ENCODE measurements around the gene KRT86. TPM values are rescaled to one million over a fixed set of nuclear protein-coding genes. Genes with fewer than 3 reads are reported as not detected.
A peak's percentile ranks its signal among the peaks of the same experiment; 100 is the strongest.

KRT86 gene
- total RNA-seq, 1 donor from 2014 or later = not detected

GRCh38 chr12:52232203-52232673 is 42.2 kb upstream of the KRT86 start:
- peak overlapping the region; percentile 90 for H2AFZ ChIP-seq (replicated peaks)
- peaks cover 6% of the 10 kb centered on the region for H3F3A ChIP-seq (ENCODE audit: low read depth)
- H3K4me1 ChIP-seq = peaks cover 12% of the 10 kb centered on the region
- TF ChIP-seq, protein P1, sequence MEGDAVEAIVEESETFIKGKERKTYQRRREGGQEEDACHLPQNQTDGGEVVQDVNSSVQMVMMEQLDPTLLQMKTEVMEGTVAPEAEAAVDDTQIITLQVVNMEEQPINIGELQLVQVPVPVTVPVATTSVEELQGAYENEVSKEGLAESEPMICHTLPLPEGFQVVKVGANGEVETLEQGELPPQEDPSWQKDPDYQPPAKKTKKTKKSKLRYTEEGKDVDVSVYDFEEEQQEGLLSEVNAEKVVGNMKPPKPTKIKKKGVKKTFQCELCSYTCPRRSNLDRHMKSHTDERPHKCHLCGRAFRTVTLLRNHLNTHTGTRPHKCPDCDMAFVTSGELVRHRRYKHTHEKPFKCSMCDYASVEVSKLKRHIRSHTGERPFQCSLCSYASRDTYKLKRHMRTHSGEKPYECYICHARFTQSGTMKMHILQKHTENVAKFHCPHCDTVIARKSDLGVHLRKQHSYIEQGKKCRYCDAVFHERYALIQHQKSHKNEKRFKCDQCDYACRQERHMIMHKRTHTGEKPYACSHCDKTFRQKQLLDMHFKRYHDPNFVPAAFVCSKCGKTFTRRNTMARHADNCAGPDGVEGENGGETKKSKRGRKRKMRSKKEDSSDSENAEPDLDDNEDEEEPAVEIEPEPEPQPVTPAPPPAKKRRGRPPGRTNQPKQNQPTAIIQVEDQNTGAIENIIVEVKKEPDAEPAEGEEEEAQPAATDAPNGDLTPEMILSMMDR (IDR thresholded peaks at IDR 0.05) = no peak
- no peak for TF ChIP-seq EZH2phosphoT487 (IDR thresholded peaks at IDR 0.05)
- no peak for TF ChIP-seq EZH2 (IDR thresholded peaks at IDR 0.05)
- no peaks in the 10 kb centered on the region for H3K79me2 ChIP-seq (ENCODE audit: low read depth)
- H4K20me1 ChIP-seq (ENCODE audit: low read depth) = no peaks in the 10 kb centered on the region
- peak overlapping the region; percentile 54 for H3K4me3 ChIP-seq
- Mint-ChIP-seq H3K36me3 (no peaks in the 10 kb centered on the region), H3K4me3 (peak overlapping the region; percentile 36), H3K9me3 (no peaks in the 10 kb centered on the region), H3K27ac (no peak overlapping the region), H3K27me3 (ENCODE audit: insufficient read depth, low read depth) (peaks cover 30% of the 10 kb centered on the region), H3K4me1 (peaks cover 26% of the 10 kb centered on the region)
- DNase-seq (ENCODE audit: low spot score) = no peak
- peak overlapping the region; percentile 95 for H3K4me2 ChIP-seq
- H3K27me3 ChIP-seq = peaks cover 56% of the 10 kb centered on the region
- H3K9me3 ChIP-seq (ENCODE audit: low read depth) = no peaks in the 10 kb centered on the region
- H3K9ac ChIP-seq = no peak overlapping the region
- H3K36me3 ChIP-seq = no peaks in the 10 kb centered on the region
- H3K27ac ChIP-seq = no peak overlapping the region

- Mint-ChIP-seq H3K4me3 (peak within 1 kb of the TSS; percentile 74), H3K36me3 (no peaks in the 10 kb centered on the region), H3K4me1 (peaks cover 32% of the 10 kb centered on the region), H3K27ac (no peak within 1 kb of the TSS), H3K27me3 (ENCODE audit: insufficient read depth, low read depth) (peaks cover 28% of the 10 kb centered on the region), H3K9me3 (no peaks in the 10 kb centered on the region)
- H3K9me3 ChIP-seq (ENCODE audit: low read depth) = no peaks in the 10 kb centered on the region
- TF ChIP-seq EZH2phosphoT487 (IDR thresholded peaks at IDR 0.05) (peak; percentile 76), EZH2 (IDR thresholded peaks at IDR 0.05) (peak; percentile 93)
- TF ChIP-seq, protein P1 (IDR thresholded peaks at IDR 0.05) = no peak
- H3K79me2 ChIP-seq (ENCODE audit: low read depth) = no peaks in the 10 kb centered on the region
- H3K4me3 ChIP-seq = peak within 1 kb of the TSS; percentile 54
- no peaks in the 10 kb centered on the region for H3K36me3 ChIP-seq
- no peaks in the 10 kb centered on the region for H4K20me1 ChIP-seq (ENCODE audit: low read depth)
- peak within 1 kb of the TSS; percentile 90 for H2AFZ ChIP-seq (replicated peaks)
- H3K4me2 ChIP-seq = peak within 1 kb of the TSS; percentile 95
- peak; percentile 63 for DNase-seq (ENCODE audit: low spot score)
- peaks cover 12% of the 10 kb centered on the region for H3K4me1 ChIP-seq
- no peak within 1 kb of the TSS for H3K9ac ChIP-seq
- no peak within 1 kb of the TSS for H3K27ac ChIP-seq
- H3K27me3 ChIP-seq = peaks cover 56% of the 10 kb centered on the region
- peaks cover 6% of the 10 kb centered on the region for H3F3A ChIP-seq (ENCODE audit: low read depth)
These were observed 41.6 kb upstream of the KRT86 start, which contains the start of gene KRT7 for GRCh38 chr12:52232674-52233461. Gene KRT7, plus strand, starts transcription at chr12:52233243. Its CDS starts 54 bp downstream, at chr12:52233297.

DNA sequence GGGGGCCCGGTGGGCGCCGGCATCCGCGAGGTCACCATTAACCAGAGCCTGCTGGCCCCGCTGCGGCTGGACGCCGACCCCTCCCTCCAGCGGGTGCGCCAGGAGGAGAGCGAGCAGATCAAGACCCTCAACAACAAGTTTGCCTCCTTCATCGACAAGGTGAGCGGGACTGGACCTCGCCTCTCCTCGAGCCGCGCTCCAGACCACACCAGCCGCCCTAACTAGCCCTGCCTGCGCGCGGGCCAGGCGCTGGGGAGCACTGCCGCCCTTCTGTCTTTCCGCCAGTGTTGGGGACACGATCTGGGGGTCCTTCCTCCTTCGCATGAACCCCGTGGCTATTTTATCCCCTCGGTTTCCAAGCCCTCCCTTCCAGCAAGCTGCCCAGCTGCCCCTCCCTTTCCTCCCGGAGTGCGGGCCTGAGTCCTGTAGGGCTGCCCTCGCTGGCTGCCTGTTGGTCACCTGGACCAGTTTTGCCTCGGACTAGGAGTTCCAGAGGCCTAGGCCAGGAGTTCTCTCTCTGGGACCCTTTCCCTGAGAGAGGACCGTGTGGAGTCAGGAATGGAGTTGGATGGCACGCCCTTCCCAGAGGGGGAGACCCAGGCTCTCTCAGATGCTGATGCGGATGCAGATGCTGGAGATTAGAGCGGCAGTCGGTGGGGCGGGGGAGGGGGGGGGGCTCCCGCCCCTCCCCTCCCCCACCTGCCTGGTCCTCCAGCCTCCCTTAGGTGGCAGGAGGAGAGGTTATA is 40.8 kb upstream of the KRT86 start:
- Histone ChIP-seq H3K9me3 (ENCODE audit: low read depth) (no peaks in the 10 kb centered on the region), H4K20me1 (ENCODE audit: low read depth) (no peaks in the 10 kb centered on the region), H3K36me3 (no peaks in the 10 kb centered on the region), H3K27me3 (peaks cover 56% of the 10 kb centered on the region), H3K79me2 (ENCODE audit: low read depth) (no peaks in the 10 kb centered on the region), H3K4me1 (peaks cover 12% of the 10 kb centered on the region), H3F3A (ENCODE audit: low read depth) (peaks cover 6% of the 10 kb centered on the region), H3K4me3 (peak overlapping the region; percentile 54), H3K9ac (no peak overlapping the region), H2AFZ (replicated peaks) (peak overlapping the region; percentile 90), H3K4me2 (peak overlapping the region; percentile 95), H3K27ac (no peak overlapping the region)
- Mint-ChIP-seq H3K4me1 (peaks cover 40% of the 10 kb centered on the region), H3K36me3 (no peaks in the 10 kb centered on the region), H3K27ac (no peak overlapping the region), H3K4me3 (peak overlapping the region; percentile 74), H3K9me3 (no peaks in the 10 kb centered on the region), H3K27me3 (ENCODE audit: insufficient read depth, low read depth) (peaks cover 27% of the 10 kb centered on the region)
- DNase-seq (ENCODE audit: low spot score) = peak; percentile 35
- TF ChIP-seq EZH2phosphoT487 (IDR thresholded peaks at IDR 0.05) (peak; percentile 47), EZH2 (IDR thresholded peaks at IDR 0.05) (peak; percentile 82)
- TF ChIP-seq, protein P1 (IDR thresholded peaks at IDR 0.05) = no peak
